ENCODE data around the gene FRMD4A.

The FRMD4A gene

DNA sequence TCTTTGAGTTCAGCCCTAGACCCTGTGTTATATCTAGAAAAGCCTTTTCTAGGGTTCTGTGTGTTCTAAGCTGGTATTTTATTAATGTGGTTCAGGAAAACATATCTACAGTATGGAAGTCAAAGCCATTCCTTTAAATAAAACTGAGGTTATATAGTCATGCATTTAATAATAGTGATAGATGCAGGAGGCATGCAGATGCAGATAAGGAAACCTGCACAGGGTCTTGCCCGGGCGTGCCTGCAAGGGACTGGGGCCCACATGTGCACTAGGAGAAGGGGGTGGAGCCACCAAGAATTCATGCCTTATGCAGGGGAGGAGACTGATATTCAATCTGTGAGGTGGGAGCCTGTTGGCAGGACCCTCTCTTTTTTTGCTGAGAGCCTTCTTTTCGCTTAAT lies 572.4 kb downstream of the FRMD4A start:
- no peaks in the 10 kb centered on the region for H3K27me3 Mint-ChIP-seq
- H3K27ac Mint-ChIP-seq = peak overlapping the region in 1 of 2 donors; percentile 40
- no peak overlapping the region for H3K4me3 Mint-ChIP-seq
- no peak for DNase-seq
- no peaks in the 10 kb centered on the region for H3K9me3 Mint-ChIP-seq
- H3K4me1 Mint-ChIP-seq = peaks cover 11% of the 10 kb centered on the region
- ATAC-seq = no peak

DNA sequence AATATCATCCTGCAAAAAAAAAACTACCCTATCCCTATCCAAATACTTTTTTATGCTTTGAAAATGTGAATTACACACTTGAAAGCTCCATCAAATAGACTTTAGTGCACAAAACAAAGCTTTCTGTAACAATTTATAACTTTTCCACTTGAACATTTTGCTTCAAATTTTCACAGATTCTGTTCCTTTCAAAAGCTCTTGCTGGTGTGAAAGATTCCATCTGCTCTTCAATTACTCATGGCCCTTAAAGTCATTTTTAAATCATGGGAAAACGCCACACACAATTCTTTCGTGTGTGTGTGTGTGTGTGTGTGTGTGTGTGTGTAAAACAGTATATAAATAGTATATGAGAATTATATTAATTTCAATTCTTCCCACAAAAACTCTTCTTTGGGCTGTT lies 576.4 kb downstream of the FRMD4A start:
- Mint-ChIP-seq H3K9me3 (no peaks in the 10 kb centered on the region), H3K27ac (no peak overlapping the region), H3K27me3 (peaks cover 12% of the 10 kb centered on the region), H3K4me1 (peaks cover 11% of the 10 kb centered on the region), H3K4me3 (no peak overlapping the region)
- DNase-seq (no peak), ATAC-seq (no peak)

DNA sequence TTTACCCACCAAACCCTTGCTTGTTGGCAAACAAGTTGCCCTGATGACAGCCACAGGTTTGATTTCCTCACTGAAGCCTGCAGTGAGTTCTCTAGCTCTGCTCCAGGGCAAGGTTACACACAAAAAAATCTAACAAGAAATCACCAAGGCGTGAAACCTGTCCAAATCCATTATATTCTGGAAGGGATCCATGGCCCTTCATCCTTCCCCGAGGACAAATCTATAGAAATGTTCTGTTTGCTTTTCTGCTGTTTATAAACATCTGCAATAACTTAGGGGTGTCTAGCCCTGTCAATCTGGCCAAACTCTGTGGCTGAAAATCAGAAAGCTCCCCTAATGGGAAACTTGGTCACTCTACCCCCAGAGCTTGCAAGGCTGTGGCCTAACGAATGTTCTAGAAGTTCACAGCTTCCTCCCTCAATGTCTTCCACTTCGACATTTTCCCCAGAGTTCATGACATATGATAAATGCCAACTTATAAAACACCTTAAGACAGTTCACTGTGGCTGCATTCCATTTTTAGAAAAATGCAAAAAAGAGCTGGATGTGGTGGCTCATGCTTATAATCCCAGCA lies 579.4 kb downstream of the FRMD4A start:
- Mint-ChIP-seq H3K9me3 (no peaks in the 10 kb centered on the region), H3K4me1 (peaks cover 7% of the 10 kb centered on the region), H3K27me3 (peaks cover 22% of the 10 kb centered on the region), H3K4me3 (no peak overlapping the region), H3K27ac (no peak overlapping the region)
- no peak for ATAC-seq
- DNase-seq = no peak

DNA sequence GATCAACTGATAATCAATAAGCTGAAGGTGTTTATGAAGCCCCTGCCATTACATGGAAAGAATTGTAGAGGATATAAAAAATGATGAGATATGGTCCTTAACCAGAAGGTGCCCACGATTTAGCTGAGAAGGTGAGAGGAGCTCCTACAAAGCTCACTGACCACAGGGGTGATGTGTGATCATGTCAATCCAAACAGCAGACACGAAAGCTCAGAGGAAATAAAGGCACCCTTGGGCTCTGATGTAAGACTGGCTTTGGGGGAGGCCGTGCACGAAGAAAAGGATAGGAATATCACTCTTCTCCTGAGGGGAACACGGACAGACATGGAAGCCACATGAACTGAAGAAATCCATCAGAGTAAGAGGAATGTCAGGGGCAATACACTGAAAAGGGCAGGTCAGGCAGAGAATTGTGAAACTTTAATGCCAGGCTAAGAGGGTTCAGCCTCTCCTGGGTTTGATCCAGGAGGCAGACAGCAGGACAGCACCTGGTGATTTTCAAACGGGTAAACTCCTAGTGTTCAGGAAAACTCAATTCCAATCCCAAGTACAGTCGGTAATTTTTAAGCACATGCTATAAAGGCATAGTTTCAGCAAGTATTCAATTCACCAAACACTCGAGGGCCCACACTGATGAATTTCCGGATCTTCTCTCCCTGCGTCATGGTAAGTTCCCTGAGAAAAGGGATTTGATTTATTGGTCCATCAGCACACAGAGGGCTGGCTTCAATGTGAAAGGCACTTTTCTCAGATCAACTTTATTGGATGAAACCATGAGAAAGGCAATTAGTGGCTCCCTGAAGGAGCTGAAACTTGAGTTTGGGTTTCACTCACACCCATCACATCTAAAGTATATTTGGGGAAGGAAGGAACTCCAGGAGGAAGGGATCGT lies 580.2 kb downstream of the FRMD4A start:
- no peak overlapping the region for H3K27ac Mint-ChIP-seq
- H3K9me3 Mint-ChIP-seq = no peaks in the 10 kb centered on the region
- ATAC-seq = no peak
- no peak overlapping the region for H3K4me3 Mint-ChIP-seq
- no peak for DNase-seq
- H3K4me1 Mint-ChIP-seq = peaks cover 9% of the 10 kb centered on the region
- H3K27me3 Mint-ChIP-seq = peaks cover 28% of the 10 kb centered on the region

DNA sequence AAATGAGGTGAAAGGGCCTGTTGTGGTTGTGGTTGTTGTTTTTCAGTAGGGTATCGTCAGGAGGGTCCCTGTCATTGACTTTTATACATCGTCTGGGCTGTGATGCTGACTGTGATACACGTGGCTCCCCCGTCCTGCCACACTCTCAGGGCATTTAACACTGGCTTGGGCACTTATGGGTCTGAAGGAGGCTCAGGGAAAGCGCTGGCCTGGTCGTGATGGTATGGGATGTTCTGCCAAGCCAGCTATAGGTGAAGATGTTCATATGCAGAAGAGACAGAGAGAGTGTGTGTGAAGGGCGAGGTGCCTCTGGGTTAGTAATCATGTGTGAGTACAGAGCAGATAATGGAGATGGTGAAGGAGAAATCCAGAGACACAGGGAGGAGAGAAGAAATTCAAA lies 585.5 kb downstream of the FRMD4A start:
- Mint-ChIP-seq H3K27me3 (peaks cover 54% of the 10 kb centered on the region), H3K4me3 (no peak overlapping the region), H3K4me1 (peaks cover 23% of the 10 kb centered on the region), H3K27ac (no peak overlapping the region), H3K9me3 (no peaks in the 10 kb centered on the region)
- DNase-seq = no peak
- ATAC-seq = no peak

DNA sequence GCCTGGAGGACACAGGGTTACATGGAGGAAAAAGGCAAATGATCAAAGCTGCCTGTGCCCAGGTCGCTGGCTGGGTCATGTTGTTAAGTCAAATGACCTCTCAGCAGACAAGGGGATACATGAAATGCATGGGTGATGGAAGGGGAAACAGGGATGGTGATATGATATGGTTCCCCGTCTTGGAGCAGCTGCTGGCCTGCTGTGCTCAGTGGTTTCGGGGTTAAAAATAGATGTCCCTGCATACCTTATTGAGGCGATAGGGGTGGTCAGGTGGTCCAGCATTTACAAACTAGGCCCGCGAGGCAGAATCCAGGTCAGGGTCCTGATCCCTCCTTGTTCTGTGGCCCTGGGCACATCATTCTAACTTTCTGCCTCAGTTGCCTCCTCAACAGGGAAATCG lies 586.8 kb downstream of the FRMD4A start:
- peaks cover 41% of the 10 kb centered on the region for H3K27me3 Mint-ChIP-seq
- ATAC-seq (no peak), DNase-seq (no peak)
- H3K4me1 Mint-ChIP-seq = peaks cover 23% of the 10 kb centered on the region
- H3K27ac Mint-ChIP-seq = no peak overlapping the region
- H3K4me3 Mint-ChIP-seq = no peak overlapping the region
- H3K9me3 Mint-ChIP-seq = no peaks in the 10 kb centered on the region

DNA sequence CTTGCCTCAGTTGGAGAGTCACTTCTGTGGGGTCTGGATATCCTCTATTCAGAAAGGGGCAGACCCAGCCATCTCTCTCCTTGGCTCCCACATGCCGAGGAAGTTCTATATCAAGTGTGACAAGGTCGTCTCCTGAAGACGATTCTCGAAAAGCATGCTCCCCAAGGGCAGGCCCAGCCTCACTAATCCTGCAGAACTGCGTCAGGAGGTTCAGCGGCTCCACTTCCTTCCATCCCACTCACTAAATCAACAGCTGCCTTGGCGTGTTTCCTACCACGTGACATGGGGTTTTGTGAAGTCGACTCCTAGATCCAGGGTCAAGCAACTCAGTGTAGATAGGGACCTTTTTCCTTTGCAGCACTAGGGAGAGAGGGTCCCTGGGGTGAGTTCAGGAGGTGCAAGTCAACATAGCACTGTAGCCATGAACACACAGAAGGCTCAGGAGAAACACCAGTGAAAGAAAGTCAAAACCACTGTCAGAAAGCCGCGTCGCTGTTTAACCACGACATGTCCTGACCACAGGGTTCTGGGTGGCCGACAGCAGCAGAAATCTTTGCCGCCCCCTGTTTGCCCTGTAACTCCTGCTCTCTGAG lies 587.5 kb downstream of the FRMD4A start:
- Mint-ChIP-seq H3K27ac (no peak overlapping the region), H3K27me3 (peaks cover 39% of the 10 kb centered on the region), H3K4me3 (peak overlapping the region; percentile 25 to 42), H3K9me3 (no peaks in the 10 kb centered on the region), H3K4me1 (peaks cover 23% of the 10 kb centered on the region)
- DNase-seq (no peak), ATAC-seq (peak; percentile 26)

DNA sequence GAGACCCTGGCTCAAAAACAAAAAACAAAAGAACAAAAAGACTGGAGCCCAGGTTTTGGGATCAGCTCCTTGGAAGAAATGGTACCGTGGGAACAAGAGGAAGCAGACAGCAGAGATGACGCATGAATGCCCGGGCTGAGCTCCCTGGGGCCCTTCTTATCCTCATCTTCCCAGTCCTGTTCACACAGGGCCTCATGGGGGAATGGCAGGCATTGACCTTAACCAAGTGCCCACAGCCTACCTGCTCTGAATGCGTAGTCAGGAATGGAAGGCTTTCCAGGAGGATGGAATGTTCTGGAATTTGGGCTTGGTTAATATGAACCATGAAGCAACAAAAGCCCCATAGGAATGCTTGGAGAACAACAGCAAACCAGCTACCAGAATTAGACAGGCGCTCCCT lies 589.3 kb downstream of the FRMD4A start:
- peaks cover 36% of the 10 kb centered on the region for H3K27me3 Mint-ChIP-seq

DNA sequence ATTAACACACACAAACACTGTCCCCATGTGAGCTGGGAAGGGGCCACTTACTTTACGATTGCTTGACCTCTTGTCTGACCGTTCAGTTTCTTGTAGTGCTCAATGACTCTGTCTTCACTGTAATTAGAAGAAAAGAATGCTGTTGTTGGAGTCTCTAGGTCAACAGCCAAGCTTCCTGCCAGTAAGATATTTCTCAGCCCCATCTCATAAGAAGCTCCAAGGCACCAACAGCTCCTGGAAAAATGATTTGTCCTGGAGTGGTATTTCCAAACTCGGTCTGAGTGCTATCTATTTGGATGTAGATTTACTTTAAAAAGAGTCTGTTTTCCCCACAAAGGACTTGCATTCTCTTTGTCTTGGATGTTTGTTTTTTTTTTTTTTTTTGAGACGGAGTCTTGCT lies 590.3 kb downstream of the FRMD4A start:
- Mint-ChIP-seq H3K27me3 (peaks cover 27% of the 10 kb centered on the region), H3K4me3 (no peak overlapping the region), H3K9me3 (no peaks in the 10 kb centered on the region), H3K27ac (no peak overlapping the region), H3K4me1 (peaks cover 14% of the 10 kb centered on the region)
- ATAC-seq (no peak), DNase-seq (no peak)

More for the DNA sequence above, 589.3 kb downstream of the FRMD4A start:
- no peak for DNase-seq
- no peak for ATAC-seq
- H3K27ac Mint-ChIP-seq = no peak overlapping the region
- no peak overlapping the region for H3K4me3 Mint-ChIP-seq
- H3K9me3 Mint-ChIP-seq = no peaks in the 10 kb centered on the region
- H3K4me1 Mint-ChIP-seq = peaks cover 18% of the 10 kb centered on the region

DNA sequence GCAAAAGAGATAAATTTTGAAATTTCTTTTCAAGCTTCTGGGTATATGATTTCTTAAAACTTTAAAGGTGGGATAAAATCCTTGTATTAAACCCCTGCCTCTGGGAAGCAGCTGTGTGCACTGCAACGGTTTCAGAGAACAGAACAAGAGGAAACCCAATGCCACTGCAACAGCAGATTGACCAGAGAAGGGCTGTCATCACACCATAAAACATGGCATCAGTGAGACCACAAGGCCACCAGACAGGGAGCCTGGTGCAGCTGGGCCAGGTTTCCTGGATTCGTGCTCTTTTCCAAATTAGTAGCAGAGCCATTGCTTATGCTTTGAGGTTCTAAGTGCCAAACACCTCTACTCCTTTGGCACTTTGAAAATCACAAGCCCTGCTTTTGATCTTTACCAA lies 591.5 kb downstream of the FRMD4A start:
- Mint-ChIP-seq H3K4me1 (peaks cover 14% of the 10 kb centered on the region), H3K4me3 (no peak overlapping the region), H3K27me3 (peaks cover 17% of the 10 kb centered on the region), H3K27ac (peak overlapping the region in 1 of 2 donors; percentile 49), H3K9me3 (no peaks in the 10 kb centered on the region)
- DNase-seq (no peak), ATAC-seq (no peak)

DNA sequence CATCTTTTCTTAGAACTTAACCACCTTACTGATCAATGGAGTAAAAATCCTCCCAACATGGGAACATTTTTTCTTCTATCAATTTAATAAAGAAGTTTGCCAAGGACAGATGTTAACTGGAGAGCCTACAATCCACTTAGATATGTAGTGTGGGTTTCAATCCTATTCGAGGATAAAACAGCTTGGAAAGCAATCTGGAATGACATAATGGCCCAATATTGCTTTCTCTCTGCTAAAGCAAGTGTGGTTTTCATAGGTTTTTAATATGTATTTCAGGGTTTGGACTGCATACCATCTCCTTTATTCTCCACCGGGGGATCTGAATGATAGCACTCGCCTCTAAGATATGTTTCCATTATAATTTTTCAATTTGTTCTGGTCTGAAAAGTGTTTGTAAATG lies 594.2 kb downstream of the FRMD4A start:
- no peak for ATAC-seq
- H3K4me3 Mint-ChIP-seq = no peak overlapping the region

DNA sequence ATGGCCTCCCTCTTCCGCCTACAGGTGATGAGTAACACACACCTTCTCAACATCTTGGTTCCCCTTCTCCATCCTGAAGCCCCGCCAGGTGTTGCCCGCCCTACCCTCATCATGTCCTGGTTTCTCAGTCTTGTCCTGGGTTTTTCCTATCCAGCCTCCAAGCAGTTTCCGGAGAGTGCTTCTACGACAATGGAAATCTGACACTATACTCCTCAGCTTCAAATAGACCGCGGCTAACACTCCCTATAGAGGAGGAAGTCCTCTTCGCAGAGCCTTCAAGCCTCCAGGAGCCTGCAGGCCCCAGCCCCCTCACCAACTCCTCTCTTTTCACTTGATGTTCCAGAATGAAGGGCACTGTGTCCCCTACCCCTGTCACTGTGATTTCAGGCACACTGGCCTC lies 596.6 kb downstream of the FRMD4A start:
- Mint-ChIP-seq H3K4me1 (no peaks in the 10 kb centered on the region), H3K27me3 (no peaks in the 10 kb centered on the region), H3K4me3 (no peak overlapping the region), H3K9me3 (no peaks in the 10 kb centered on the region), H3K27ac (no peak overlapping the region)
- ATAC-seq = no peak
- no peak for DNase-seq

More for the DNA sequence above, 594.2 kb downstream of the FRMD4A start:
- Mint-ChIP-seq H3K27ac (no peak overlapping the region), H3K9me3 (no peaks in the 10 kb centered on the region), H3K27me3 (no peaks in the 10 kb centered on the region), H3K4me1 (no peaks in the 10 kb centered on the region)
- no peak for DNase-seq

DNA sequence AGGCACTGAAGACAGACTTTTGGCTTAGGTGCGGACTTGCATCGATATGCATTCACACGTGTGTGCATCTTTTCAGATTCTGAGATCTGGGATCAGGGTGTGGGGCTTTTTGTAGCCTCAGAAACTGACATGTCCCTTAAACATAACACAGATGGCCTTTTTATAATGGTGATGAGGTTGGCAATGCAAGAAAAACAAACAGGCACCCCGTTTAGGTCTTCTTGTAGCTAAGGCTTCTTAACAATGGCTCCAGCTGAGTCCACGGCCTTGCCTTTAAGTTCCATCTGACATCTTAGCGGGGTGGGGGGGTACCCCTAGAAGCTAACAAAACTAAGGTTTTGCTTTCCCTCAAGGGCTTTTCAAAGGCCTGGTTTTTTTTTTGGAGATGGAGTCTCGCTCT lies 597.7 kb downstream of the FRMD4A start:
- H3K9me3 Mint-ChIP-seq = no peaks in the 10 kb centered on the region
- H3K4me1 Mint-ChIP-seq = no peaks in the 10 kb centered on the region
- H3K27ac Mint-ChIP-seq = no peak overlapping the region
- no peak overlapping the region for H3K4me3 Mint-ChIP-seq
- no peaks in the 10 kb centered on the region for H3K27me3 Mint-ChIP-seq
- no peak for ATAC-seq
- no peak for DNase-seq

DNA sequence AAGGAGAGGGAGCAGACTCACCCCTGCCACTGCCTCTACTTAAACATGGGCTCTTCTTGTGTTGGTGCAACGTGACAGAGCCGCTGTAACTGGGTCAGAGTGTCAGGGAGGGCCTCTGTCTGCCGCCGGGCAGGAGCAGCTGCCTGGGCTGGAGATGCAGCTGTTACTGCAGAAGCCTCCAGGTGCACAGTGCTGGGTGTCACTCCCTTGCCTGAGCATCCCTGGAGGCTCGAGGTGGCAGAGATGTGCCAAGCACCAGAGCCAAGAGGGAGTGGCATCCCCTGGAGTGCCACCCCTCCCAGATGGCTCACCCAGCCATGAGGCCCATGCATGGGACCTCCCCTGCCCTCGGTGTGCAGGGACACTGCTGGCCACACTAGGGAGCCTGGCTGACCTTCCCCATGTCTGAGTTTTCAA lies 598.3 kb downstream of the FRMD4A start:
- no peaks in the 10 kb centered on the region for H3K4me1 Mint-ChIP-seq
- DNase-seq (no peak), ATAC-seq (peak; percentile 12)
- no peak overlapping the region for H3K4me3 Mint-ChIP-seq
- H3K9me3 Mint-ChIP-seq = no peaks in the 10 kb centered on the region
- peak overlapping the region in 1 of 2 donors; percentile 19 for H3K27ac Mint-ChIP-seq
- peaks cover 4% of the 10 kb centered on the region for H3K27me3 Mint-ChIP-seq

DNA sequence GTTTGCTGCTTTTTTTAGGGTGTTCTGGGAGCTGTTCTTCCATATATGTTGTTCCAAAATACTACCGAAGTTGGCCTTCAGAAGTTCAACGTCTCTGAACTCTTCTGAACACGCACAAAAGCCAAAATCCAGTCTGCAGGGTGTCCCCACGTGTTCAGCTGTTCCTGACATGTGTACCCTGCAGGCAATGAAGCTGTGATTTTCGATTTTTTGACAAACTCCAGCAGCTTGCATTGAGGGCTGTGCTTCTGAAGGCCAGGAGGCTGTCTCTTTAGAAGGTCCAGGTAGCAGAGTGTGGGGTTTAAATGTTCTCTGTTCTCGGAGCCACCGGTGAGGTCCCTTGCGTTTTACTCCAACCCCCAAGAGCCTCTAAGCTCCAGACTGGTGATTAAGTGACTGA lies 598.9 kb downstream of the FRMD4A start:
- no peaks in the 10 kb centered on the region for H3K4me1 Mint-ChIP-seq
- H3K4me3 Mint-ChIP-seq = no peak overlapping the region
- H3K27ac Mint-ChIP-seq = peak overlapping the region in 1 of 2 donors; percentile 81
- no peak for ATAC-seq
- DNase-seq = no peak
- no peaks in the 10 kb centered on the region for H3K9me3 Mint-ChIP-seq
- peaks cover 7% of the 10 kb centered on the region for H3K27me3 Mint-ChIP-seq

DNA sequence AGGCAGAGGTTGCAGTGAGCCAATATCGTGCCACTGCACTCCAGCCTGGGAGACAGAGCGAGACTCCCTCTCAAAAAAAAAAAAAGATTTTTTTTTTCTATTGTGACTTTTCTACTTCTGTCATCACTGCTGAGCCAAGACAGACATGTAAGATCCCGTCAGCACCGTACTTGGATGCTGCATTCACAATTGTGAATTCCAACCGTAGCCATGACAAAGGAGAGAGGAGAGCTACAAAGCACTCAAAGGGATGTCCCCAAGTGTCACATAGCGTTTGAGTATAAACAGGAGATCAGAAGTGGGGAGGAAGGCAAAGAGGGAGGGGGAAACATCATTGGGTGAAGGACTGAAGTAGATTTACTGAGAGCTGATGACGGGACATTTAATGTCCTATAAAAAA lies 599.8 kb downstream of the FRMD4A start:
- Mint-ChIP-seq H3K27ac (no peak overlapping the region), H3K4me3 (no peak overlapping the region), H3K4me1 (no peaks in the 10 kb centered on the region), H3K27me3 (peaks cover 7% of the 10 kb centered on the region), H3K9me3 (no peaks in the 10 kb centered on the region)
- no peak for ATAC-seq
- no peak for DNase-seq

Measured in stimulated activated naive CD8-positive, alpha-beta T cell treated with anti-CD3 and anti-CD28 coated beads, Interleukin-15, amount 100 ng/mL, for 72 hours (primary cell).